ENCODE measurements around the gene DOK3.

DNA sequence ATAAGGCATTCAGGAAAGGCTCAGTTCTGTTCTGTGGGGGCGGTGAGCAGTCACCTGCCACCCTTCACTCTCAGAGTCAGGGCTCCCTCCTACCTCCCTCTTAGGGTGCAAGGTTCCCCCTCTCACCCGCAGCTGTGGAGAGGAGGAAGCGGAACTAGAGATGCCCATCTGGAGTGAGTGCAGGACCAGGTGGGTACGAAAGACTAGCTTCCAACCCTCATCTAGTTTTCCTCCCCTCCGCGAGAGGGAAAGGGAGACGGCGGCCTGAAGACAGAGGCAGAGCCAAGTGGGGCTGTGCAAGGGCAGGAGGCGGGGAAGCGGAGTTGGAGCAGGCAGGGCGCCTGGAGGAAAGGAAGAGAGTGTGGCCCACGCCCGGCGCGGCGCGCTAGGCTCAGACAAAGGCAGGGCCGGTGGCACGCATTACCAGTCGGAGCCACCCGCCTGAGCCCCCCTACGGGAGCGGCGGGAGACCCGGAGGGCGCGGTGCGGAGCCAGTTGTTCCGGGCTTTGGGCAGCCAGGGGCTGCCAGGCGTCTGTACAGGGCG lies 55.7 kb downstream of the DOK3 start:
- no peak for TF ChIP-seq EZH2 (IDR thresholded peaks at IDR 0.05; ENCODE audit: borderline replicate concordance, insufficient read depth, low read depth, low read length, poor library complexity, severe bottlenecking)
- TF ChIP-seq, protein P1, sequence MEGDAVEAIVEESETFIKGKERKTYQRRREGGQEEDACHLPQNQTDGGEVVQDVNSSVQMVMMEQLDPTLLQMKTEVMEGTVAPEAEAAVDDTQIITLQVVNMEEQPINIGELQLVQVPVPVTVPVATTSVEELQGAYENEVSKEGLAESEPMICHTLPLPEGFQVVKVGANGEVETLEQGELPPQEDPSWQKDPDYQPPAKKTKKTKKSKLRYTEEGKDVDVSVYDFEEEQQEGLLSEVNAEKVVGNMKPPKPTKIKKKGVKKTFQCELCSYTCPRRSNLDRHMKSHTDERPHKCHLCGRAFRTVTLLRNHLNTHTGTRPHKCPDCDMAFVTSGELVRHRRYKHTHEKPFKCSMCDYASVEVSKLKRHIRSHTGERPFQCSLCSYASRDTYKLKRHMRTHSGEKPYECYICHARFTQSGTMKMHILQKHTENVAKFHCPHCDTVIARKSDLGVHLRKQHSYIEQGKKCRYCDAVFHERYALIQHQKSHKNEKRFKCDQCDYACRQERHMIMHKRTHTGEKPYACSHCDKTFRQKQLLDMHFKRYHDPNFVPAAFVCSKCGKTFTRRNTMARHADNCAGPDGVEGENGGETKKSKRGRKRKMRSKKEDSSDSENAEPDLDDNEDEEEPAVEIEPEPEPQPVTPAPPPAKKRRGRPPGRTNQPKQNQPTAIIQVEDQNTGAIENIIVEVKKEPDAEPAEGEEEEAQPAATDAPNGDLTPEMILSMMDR (IDR thresholded peaks at IDR 0.05): no peak
